Coronary artery (tissue), 2 donors: ENCODE measurements around the gene NRG4.

Experiments
- DNase-seq: peaks from one replicate; pipeline ENCODE4 v3.0.0-alpha.2; 2017; ENCODE audit warnings: low spot score
- H3K27ac ChIP-seq, 2 donors: fragments of 200-600 bp; sonication (generic); one replicate each; pipeline ENCODE4 v1.5.1; 2016 to 2019
- H3K4me3 ChIP-seq: fragments of 200-600 bp; sonication (generic); 2 replicates; pipeline ENCODE4 v1.5.1; 2016; ENCODE audit warnings: mild to moderate bottlenecking, moderate library complexity
- CTCF ChIP-seq: fragments of 200-600 bp; sonication (generic); IDR thresholded peaks from one replicate; pipeline ENCODE4 v1.5.1; 2019; ENCODE audit warnings: antibody characterized with exemption

The NRG4 gene

DNA sequence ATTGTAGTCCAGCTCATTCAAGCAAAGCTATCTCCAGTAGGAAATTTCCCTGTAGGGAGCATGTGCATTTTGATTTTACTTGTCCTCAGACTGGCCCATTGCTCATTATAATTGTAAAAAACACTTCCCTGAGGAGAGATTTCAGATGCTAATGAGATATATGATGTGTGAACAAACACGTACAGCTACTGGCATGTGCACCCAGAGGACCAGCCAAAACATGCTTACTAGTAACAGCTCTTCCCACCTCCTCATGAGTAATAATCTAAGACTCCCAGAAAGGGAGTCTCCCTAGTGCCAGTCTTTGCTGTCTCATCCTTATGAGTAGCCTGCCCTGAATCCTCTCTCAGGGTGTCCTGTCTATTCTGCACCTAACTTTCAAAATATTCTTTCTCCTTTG lies 65.1 kb downstream of the NRG4 start:
- DNase-seq, result no peak
- TF ChIP-seq CTCF, result no peak
- H3K4me3 ChIP-seq, result no peak overlapping the region
- H3K27ac ChIP-seq, result no peak overlapping the region

GRCh38 chr15:75945953-75946352 lies 66.3 kb downstream of the NRG4 start:
- TF ChIP-seq CTCF, result no peak
- DNase-seq, result no peak
- H3K4me3 ChIP-seq, result no peak overlapping the region
- H3K27ac ChIP-seq, result no peak overlapping the region

- H3K27ac ChIP-seq, result no peak overlapping the region
- no peak overlapping the region for H3K4me3 ChIP-seq
- TF ChIP-seq CTCF, result no peak
- DNase-seq, result no peak
Measured at GRCh38 chr15:75943713-75944215, 68.5 kb downstream of the NRG4 start.

- DNase-seq, result no peak
- H3K4me3 ChIP-seq, result no peak overlapping the region
- no peak overlapping the region for H3K27ac ChIP-seq
- TF ChIP-seq CTCF, result no peak
Measured at GRCh38 chr15:75943246-75943645, 69.0 kb downstream of the NRG4 start.

DNA sequence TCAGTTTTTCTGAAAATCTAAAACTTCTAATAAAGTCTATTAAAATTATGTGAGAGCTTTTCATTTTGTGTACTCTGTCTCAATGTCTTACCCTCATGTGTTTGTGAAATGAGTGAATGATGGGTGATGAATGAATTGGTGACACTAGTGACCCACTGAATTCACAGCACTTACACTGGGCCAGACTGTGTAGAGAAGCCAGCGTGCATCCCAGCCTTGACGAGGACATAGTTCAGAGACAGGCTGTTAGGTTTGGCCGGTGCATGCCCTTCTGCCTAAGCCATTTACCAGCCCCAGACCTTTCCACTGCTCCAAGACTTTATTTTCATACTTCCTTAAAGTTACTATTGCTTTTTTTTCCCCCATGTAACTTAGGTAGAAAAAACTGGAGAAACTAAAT lies 69.8 kb downstream of the NRG4 start:
- no peak overlapping the region for H3K27ac ChIP-seq
- H3K4me3 ChIP-seq, result no peak overlapping the region
- no peak for TF ChIP-seq CTCF
- no peak for DNase-seq

GRCh38 chr15:75930866-75931265 lies 81.4 kb downstream of the NRG4 start:
- Histone ChIP-seq H3K4me3 (no peak overlapping the region), H3K27ac (no peak overlapping the region)
- no peak for DNase-seq
- TF ChIP-seq CTCF, result no peak

DNA sequence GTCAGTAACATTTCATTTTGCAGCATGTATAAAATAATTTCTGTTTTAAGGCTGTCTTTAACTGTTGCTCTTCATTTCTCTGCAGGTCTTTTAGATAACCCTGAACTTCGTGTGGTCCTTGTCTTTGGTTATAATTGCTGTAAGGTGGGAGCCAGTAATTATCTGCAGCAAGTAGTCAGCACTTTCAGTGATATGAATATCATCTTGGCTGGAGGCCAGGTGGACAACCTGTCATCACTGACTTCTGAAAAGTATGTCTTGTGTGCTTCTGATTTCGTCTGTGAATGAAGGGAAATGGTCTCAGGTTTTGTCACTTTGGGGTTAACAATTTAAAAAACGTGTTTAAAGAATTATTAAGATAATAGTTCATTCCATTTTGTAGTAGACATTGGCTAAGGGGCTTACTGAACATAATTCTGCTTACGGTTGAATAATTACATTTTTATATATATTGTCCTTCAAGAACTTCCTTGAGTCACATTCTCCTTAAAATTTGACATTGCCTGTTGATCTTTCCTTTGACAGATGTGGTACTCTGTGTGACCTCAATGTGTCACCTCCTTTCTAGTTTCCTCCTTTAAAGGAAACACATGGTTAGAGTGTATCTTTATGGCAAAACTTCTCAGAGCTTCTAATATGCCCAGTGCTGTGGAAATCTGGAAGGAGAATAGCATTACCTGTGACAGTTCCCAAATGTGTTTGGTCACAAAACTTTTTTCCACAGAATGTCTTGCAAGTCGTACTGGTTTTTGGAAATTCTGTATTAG lies 82.2 kb downstream of the NRG4 start:
- Histone ChIP-seq H3K27ac (no peak overlapping the region), H3K4me3 (no peak overlapping the region)
- no peak for DNase-seq
- TF ChIP-seq CTCF, result no peak
